ES-I3 (cell line): ENCODE measurements around the gene QSOX1.

ENCODE experiments used
- H3K36me3 ChIP-seq: 2 replicates; pipeline ENCODE4 v1.6.1; 2013; ENCODE audit warnings: mild to moderate bottlenecking, low read length, control low read depth, moderate library complexity; ENCODE audit not compliant: insufficient read depth
- H3K4me1 ChIP-seq: 2 replicates; pipeline ENCODE4 v1.6.1; 2013; ENCODE audit warnings: mild to moderate bottlenecking, control low read depth, low read length; ENCODE audit not compliant: insufficient read depth
- H3K9ac ChIP-seq: 2 replicates; pipeline ENCODE4 v1.6.1; 2013; ENCODE audit warnings: low read depth, mild to moderate bottlenecking, low read length, moderate library complexity
- H3K9me3 ChIP-seq: 2 replicates; pipeline ENCODE4 v1.6.1; 2013; ENCODE audit warnings: mild to moderate bottlenecking, low read length, moderate library complexity; ENCODE audit not compliant: control insufficient read depth, insufficient read depth

Gene QSOX1

GRCh38 chr1:180157576-180158057 lies 2.9 kb downstream of the QSOX1 start:
- Histone ChIP-seq H3K9me3 (no peaks in the 10 kb centered on the region), H3K4me1 (peaks cover 15% of the 10 kb centered on the region; the same call in 1 of the 2 replicates), H3K9ac (no peak overlapping the region)

GRCh38 chr1:180158149-180159147 lies 3.8 kb downstream of the QSOX1 start:
- Histone ChIP-seq H3K4me1 (peaks cover 15% of the 10 kb centered on the region; the same call in 1 of the 2 replicates), H3K9ac (no peak overlapping the region), H3K9me3 (no peaks in the 10 kb centered on the region), H3K36me3 (no peaks in the 10 kb centered on the region)

More at GRCh38 chr1:180157576-180158057, 2.9 kb downstream of the QSOX1 start:
- H3K36me3 ChIP-seq = no peaks in the 10 kb centered on the region

GRCh38 chr1:180160357-180160756 lies 5.7 kb downstream of the QSOX1 start:
- H3K4me1 ChIP-seq = peaks cover 15% of the 10 kb centered on the region; the same call in 1 of the 2 replicates
- no peak overlapping the region for H3K9ac ChIP-seq
- H3K36me3 ChIP-seq = no peaks in the 10 kb centered on the region
- no peaks in the 10 kb centered on the region for H3K9me3 ChIP-seq

- Histone ChIP-seq H3K9ac (no peak overlapping the region), H3K36me3 (no peaks in the 10 kb centered on the region), H3K9me3 (no peaks in the 10 kb centered on the region), H3K4me1 (peaks cover 17% of the 10 kb centered on the region)
Observed at GRCh38 chr1:180163041-180163440, 8.4 kb downstream of the QSOX1 start.

GRCh38 chr1:180165096-180165495 lies 10.4 kb downstream of the QSOX1 start:
- H3K4me1 ChIP-seq = peaks cover 20% of the 10 kb centered on the region
- no peak overlapping the region for H3K9ac ChIP-seq
- no peaks in the 10 kb centered on the region for H3K36me3 ChIP-seq
- no peaks in the 10 kb centered on the region for H3K9me3 ChIP-seq

- Histone ChIP-seq H3K4me1 (peaks cover 15% of the 10 kb centered on the region; the same call in 1 of the 2 replicates), H3K36me3 (no peaks in the 10 kb centered on the region), H3K9ac (no peak overlapping the region), H3K9me3 (no peaks in the 10 kb centered on the region)
Observed at GRCh38 chr1:180165509-180166435, 11.1 kb downstream of the QSOX1 start.

GRCh38 chr1:180166436-180166800 lies 11.7 kb downstream of the QSOX1 start:
- Histone ChIP-seq H3K9me3 (no peaks in the 10 kb centered on the region), H3K4me1 (peaks cover 15% of the 10 kb centered on the region; the same call in 1 of the 2 replicates), H3K9ac (no peak overlapping the region), H3K36me3 (no peaks in the 10 kb centered on the region)

GRCh38 chr1:180167021-180167701 lies 12.5 kb downstream of the QSOX1 start:
- Histone ChIP-seq H3K9ac (no peak overlapping the region), H3K9me3 (no peaks in the 10 kb centered on the region), H3K36me3 (no peaks in the 10 kb centered on the region), H3K4me1 (peaks cover 15% of the 10 kb centered on the region; the same call in 1 of the 2 replicates)

- Histone ChIP-seq H3K4me1 (peaks cover 15% of the 10 kb centered on the region; the same call in 1 of the 2 replicates), H3K36me3 (no peaks in the 10 kb centered on the region), H3K9ac (no peak overlapping the region), H3K9me3 (no peaks in the 10 kb centered on the region)
Observed at GRCh38 chr1:180167721-180168467, 13.2 kb downstream of the QSOX1 start.

GRCh38 chr1:180168786-180169639 lies 14.3 kb downstream of the QSOX1 start:
- H3K4me1 ChIP-seq = peaks cover 15% of the 10 kb centered on the region; the same call in 1 of the 2 replicates
- H3K9ac ChIP-seq = no peak overlapping the region
- no peaks in the 10 kb centered on the region for H3K36me3 ChIP-seq
- no peaks in the 10 kb centered on the region for H3K9me3 ChIP-seq

- Histone ChIP-seq H3K9ac (no peak overlapping the region), H3K36me3 (no peaks in the 10 kb centered on the region), H3K4me1 (peaks cover 15% of the 10 kb centered on the region; the same call in 1 of the 2 replicates), H3K9me3 (no peaks in the 10 kb centered on the region)
Observed at GRCh38 chr1:180169640-180170195, 15.0 kb downstream of the QSOX1 start.

- Histone ChIP-seq H3K36me3 (no peaks in the 10 kb centered on the region), H3K4me1 (peaks cover 15% of the 10 kb centered on the region; the same call in 1 of the 2 replicates), H3K9ac (no peak overlapping the region), H3K9me3 (no peaks in the 10 kb centered on the region)
Observed at GRCh38 chr1:180170546-180171151, 16.0 kb downstream of the QSOX1 start.
